K562 (cell line): ENCODE data around the gene SUCO. TPM values are rescaled to one million over a fixed set of nuclear protein-coding genes. Genes with fewer than 3 reads are reported as not detected.
A peak's percentile ranks its signal among the peaks of the same experiment; 100 is the strongest.

Source experiments
- CUX1 ChIP-seq: fragments of 200-800 bp; sonication (Bioruptor generic); IDR thresholded peaks from 2 replicates; pipeline ENCODE4 v1.6.1; 2016; ENCODE audit warnings: missing genetic modification characterization, missing compliant biosample characterization
- DNMT1 ChIP-seq: fragments of 450-650 bp; IDR thresholded peaks from 2 replicates; pipeline ENCODE4 v1.6.1; 2016; ENCODE audit warnings: antibody characterized with exemption, mild to moderate bottlenecking
- E2F8 ChIP-seq: fragments of 450-650 bp; IDR thresholded peaks from 2 replicates; pipeline ENCODE4 v1.7.1; 2018; ENCODE audit warnings: mild to moderate bottlenecking, low read depth; ENCODE audit not compliant: partially characterized antibody
- ELF4 ChIP-seq: fragments of 450-650 bp; formaldehyde crosslinking; IDR thresholded peaks from 2 replicates; pipeline ENCODE4 v1.4.0; 2022; ENCODE audit warnings: missing genetic modification characterization
- ID3 ChIP-seq, 2 experiments: fragments of 250-450 bp in 1 of 2; fragments of 450-650 bp in 1 of 2; sonication (Bioruptor Pico) in 1 of 2; IDR thresholded peaks; 2 replicates each; pipeline versions ENCODE4 v1.6.1 to v1.8.0; 2016 to 2021; ENCODE audit warnings: mild to moderate bottlenecking in 2 of 2, moderate library complexity in 2 of 2, missing compliant biosample characterization in 1 of 2, missing genetic modification characterization in 1 of 2
- MIER1 ChIP-seq: fragments of 450-650 bp; IDR thresholded peaks from 2 replicates; pipeline ENCODE4 v1.6.1; 2016; ENCODE audit warnings: antibody characterized with exemption, mild to moderate bottlenecking, low read depth
- MTA1 ChIP-seq: fragments of 450-650 bp; IDR thresholded peaks from 2 replicates; pipeline ENCODE4 v1.6.1; 2017; ENCODE audit warnings: borderline replicate concordance
- NFIX ChIP-seq: fragments of 250-450 bp; sonication (Bioruptor Pico); IDR thresholded peaks from 2 replicates; pipeline ENCODE4 v1.4.0; 2020; ENCODE audit warnings: low read depth, mild to moderate bottlenecking, moderate library complexity
- RBM17 ChIP-seq: fragments of 200-400 bp; formaldehyde crosslinking; IDR thresholded peaks from 2 replicates; pipeline ENCODE4 v1.6.1; 2017; ENCODE audit warnings: low read depth, mild to moderate bottlenecking, low read length, borderline replicate concordance
- SETDB1 ChIP-seq: IDR thresholded peaks from one replicate; pipeline ENCODE4 v1.6.1; 2012; ENCODE audit warnings: low read length, control low read depth, inconsistent platforms
- ZFX ChIP-seq: sonication (generic); formaldehyde crosslinking; IDR thresholded peaks from 2 replicates; pipeline ENCODE4 v1.8.0; 2022; ENCODE audit warnings: mild to moderate bottlenecking, missing genetic modification reagents, moderate library complexity
- ZNF511 ChIP-seq: sonication (generic); formaldehyde crosslinking; IDR thresholded peaks from 2 replicates; pipeline ENCODE4 v1.8.0; 2022; ENCODE audit warnings: mild to moderate bottlenecking, missing genetic modification reagents
- polyA plus RNA-seq, 8 experiments: library from polyadenylated mRNA; depleted of rRNA in 4 of 8; stranded (reverse) in 5 of 8; unstranded in 3 of 8; fragments of >200 nt; fragmentation: Nextera tagmentation in 2 of 8; fragmentation: Illumina TruSeq in 1 of 8; extraction: Ambion mirVana in 2 of 8; extraction: Trizol in 1 of 8; gene quantifications; 2 replicates each; pipeline versions ENCODE4 v1.2.1 to v1.2.3, GENCODE V29; 2011 to 2014; ENCODE audit warnings: inconsistent platforms in 1 of 8, missing spikeins in 1 of 8
- total RNA-seq, 7 experiments: library from RNA; depleted of rRNA in 6 of 7; stranded (reverse); fragments of >200 nt in 6 of 7; fragmentation: Illumina TruSeq in 2 of 7; extraction: Trizol in 2 of 7; gene quantifications; 2 replicates each; pipeline versions ENCODE4 v1.2.1 to v1.2.3, GENCODE V29; 2011 to 2021; ENCODE audit warnings: low replicate concordance in 1 of 7

SUCO gene
- total and polyA plus RNA-seq, 9 of the 15 experiments (the other 6 are each of a cell fraction or from before 2014, with no cell fraction given): 2.5 to 20.6 (median 14.3) TPM

GRCh38 chr1:172532183-172532699, 709 bp upstream of the SUCO start (continued):
- TF ChIP-seq ZNF511 (CRISPR knock-in tag): no peak; the same call in 1 of the 2 replicates
- no peak for TF ChIP-seq ID3 (CRISPR knock-in tag; IDR thresholded peaks at IDR 0.05)
- TF ChIP-seq ID3 (tag; IDR thresholded peaks at IDR 0.05): no peak
- TF ChIP-seq ELF4: peak; percentile 85; the same call in 1 of the 2 replicates
- TF ChIP-seq MIER1: peak; percentile 45
- no peak for TF ChIP-seq RBM17
- TF ChIP-seq CUX1 (CRISPR knock-in tag): no peak
- peak; percentile 65 for TF ChIP-seq E2F8
- no peak for TF ChIP-seq SETDB1
- no peak for TF ChIP-seq MTA1
- TF ChIP-seq ZFX (CRISPR knock-in tag): peak; percentile 91
- no peak for TF ChIP-seq DNMT1
- TF ChIP-seq NFIX (CRISPR knock-in tag): no peak
